Mucosa of stomach (tissue), 1 donor: ENCODE measurements around the gene ALK.
A peak's percentile ranks its signal among the peaks of the same experiment; 100 is the strongest.

ENCODE experiments used
- H3K27me3 ChIP-seq: one replicate; pipeline ENCODE4 v1.7.0; 2013; ENCODE audit warnings: mild to moderate bottlenecking, low read length; ENCODE audit not compliant: control insufficient read depth, insufficient read depth
- H3K36me3 ChIP-seq: one replicate; pipeline ENCODE4 v1.7.0; 2013; ENCODE audit warnings: low read length; ENCODE audit not compliant: control insufficient read depth, insufficient read depth
- H3K4me1 ChIP-seq: one replicate; pipeline ENCODE4 v1.7.0; 2013; ENCODE audit warnings: mild to moderate bottlenecking, low read length; ENCODE audit not compliant: control insufficient read depth, insufficient read depth
- H3K4me3 ChIP-seq: one replicate; pipeline ENCODE4 v1.7.0; 2013; ENCODE audit warnings: low read length
- H3K9ac ChIP-seq: one replicate; pipeline ENCODE4 v1.7.0; 2013; ENCODE audit warnings: mild to moderate bottlenecking, low read length, moderate library complexity
- H3K9me3 ChIP-seq: one replicate; pipeline ENCODE4 v1.7.0; 2013; ENCODE audit warnings: mild to moderate bottlenecking, low read length, moderate library complexity; ENCODE audit not compliant: control insufficient read depth
- donor health status: Pancreatic carcinoma.

ALK gene

DNA sequence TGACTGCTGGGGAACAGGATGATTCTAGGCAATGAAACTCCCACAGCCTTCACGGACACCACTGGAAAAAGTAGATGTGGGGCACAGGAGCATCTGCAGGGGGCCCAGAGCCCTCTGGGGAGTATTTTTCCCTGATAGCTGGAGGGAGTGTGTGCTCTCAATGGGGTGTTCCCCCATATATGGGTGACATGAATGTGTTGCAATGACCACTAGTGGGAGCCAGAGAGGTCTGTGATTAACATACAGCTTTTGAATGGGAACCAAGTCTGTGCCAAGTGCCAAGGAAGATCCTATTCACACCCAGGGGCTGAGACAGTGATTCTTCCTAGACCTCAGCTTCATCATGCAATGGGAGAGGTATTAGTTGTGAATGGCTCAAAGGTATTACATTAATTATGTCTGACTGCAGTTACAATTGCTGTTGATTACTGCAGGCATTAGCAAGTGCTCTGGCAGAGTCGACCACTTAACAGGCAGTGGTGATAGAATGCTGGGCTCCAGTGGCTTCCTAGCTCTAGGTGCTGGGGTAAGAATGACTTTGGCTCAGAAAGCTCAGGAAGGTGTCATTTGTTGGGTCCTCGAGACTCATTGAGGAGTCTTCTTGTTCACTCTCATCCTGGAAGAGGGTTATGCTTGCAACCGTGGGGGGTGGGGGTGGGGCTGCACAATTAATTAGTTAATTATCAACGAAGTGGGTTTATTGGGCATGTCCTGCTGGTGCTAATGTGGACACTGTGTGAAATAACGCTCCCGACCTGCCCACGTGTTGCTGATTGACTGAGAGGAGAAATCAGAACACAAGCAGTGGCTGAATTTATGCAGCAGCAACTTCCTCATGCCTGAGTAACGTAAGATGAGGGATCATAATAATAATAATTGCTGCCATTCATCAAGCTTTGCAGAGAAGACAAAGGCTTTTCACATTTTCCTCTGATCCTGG lies 612.0 kb downstream of the ALK start:
- Histone ChIP-seq H3K4me3 (peak overlapping the region; percentile 6), H3K9ac (no peak overlapping the region), H3K9me3 (no peaks in the 10 kb centered on the region), H3K4me1 (peaks cover 15% of the 10 kb centered on the region), H3K27me3 (no peaks in the 10 kb centered on the region), H3K36me3 (no peaks in the 10 kb centered on the region)

DNA sequence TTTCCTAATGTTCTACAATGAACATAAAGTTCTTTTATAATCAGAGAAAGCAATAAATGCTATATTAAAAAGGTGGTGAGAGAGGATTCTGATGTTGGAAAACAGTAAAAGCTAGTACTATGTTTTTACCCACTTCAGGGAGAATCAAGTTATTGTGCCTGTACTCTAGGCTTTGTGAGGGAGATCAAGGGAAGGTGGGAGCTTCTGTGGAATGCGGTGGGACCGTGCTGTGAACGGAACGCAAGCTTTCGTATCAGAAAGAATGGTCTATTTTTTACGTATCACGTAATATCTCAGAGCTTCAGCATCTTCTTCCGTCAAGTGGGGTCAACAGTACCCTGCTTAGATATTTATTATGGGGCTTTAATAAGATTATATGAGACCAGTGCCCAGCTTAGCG lies 613.0 kb downstream of the ALK start:
- Histone ChIP-seq H3K36me3 (no peaks in the 10 kb centered on the region), H3K27me3 (no peaks in the 10 kb centered on the region), H3K4me3 (no peak overlapping the region), H3K4me1 (peaks cover 15% of the 10 kb centered on the region), H3K9ac (no peak overlapping the region), H3K9me3 (no peaks in the 10 kb centered on the region)

GRCh38 chr2:29307519-29307918 lies 613.9 kb downstream of the ALK start:
- Histone ChIP-seq H3K27me3 (no peaks in the 10 kb centered on the region), H3K9me3 (no peaks in the 10 kb centered on the region), H3K4me3 (no peak overlapping the region), H3K9ac (no peak overlapping the region), H3K36me3 (no peaks in the 10 kb centered on the region), H3K4me1 (peaks cover 15% of the 10 kb centered on the region)

DNA sequence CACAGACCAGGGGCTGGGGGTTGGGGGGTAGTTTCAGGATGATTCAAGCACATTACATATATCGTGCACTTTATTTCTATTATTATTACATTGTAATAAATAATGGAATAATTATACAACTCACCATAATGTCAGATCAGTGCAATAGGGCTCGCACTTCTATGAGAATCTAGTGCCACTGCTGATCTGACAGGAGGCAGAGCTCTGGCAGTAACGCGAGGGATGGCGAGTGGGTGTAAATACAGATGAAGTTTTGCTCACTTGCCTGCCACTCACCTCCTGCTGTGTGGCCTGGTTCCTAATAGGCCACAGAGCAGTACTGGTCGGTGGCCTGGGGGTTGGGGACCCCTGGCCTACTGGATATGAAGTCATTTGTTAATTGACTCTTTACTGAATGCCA lies 615.6 kb downstream of the ALK start:
- Histone ChIP-seq H3K36me3 (no peaks in the 10 kb centered on the region), H3K9ac (no peak overlapping the region), H3K9me3 (no peaks in the 10 kb centered on the region), H3K4me3 (no peak overlapping the region), H3K4me1 (peaks cover 15% of the 10 kb centered on the region), H3K27me3 (peaks cover 4% of the 10 kb centered on the region)

DNA sequence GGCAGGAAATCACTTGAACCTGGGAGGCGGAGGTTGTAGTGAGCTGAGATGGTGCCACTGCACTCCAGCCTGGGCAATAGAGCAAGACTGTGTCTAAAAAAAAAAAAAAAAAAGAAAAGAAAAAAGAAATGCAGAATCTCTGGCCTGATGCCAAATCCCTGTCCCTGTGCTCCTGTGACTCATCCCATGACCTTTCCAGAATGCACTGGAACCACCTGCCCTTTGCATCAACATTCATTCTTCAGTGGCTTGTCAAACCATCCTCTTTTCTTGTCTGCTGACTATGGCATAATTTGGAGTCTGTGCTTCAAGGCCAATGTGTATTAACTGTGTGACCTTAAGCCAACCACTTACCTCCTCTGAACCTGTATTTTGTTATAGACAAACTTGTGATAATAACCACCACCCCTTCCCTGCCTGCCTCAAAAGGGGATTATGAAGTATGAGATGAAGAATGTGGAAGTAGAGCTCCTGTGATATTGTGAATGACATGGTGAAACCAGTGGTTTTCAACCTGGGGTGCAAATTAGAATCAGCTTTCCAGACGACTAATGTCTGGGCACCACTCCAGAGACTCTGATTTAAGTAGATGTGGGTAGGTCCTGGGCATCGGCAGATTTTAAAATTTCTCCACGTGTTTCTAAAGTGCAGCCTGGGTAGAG lies 616.9 kb downstream of the ALK start:
- peaks cover 4% of the 10 kb centered on the region for H3K27me3 ChIP-seq
- H3K4me3 ChIP-seq: no peak overlapping the region
- H3K36me3 ChIP-seq: no peaks in the 10 kb centered on the region
- H3K9ac ChIP-seq: no peak overlapping the region
- H3K4me1 ChIP-seq: peaks cover 7% of the 10 kb centered on the region
- H3K9me3 ChIP-seq: no peaks in the 10 kb centered on the region

- Histone ChIP-seq H3K9me3 (no peaks in the 10 kb centered on the region), H3K36me3 (no peaks in the 10 kb centered on the region), H3K4me1 (no peaks in the 10 kb centered on the region), H3K4me3 (no peak overlapping the region), H3K27me3 (peaks cover 2% of the 10 kb centered on the region), H3K9ac (no peak overlapping the region)
Observed at GRCh38 chr2:29296585-29296984, 624.8 kb downstream of the ALK start.

DNA sequence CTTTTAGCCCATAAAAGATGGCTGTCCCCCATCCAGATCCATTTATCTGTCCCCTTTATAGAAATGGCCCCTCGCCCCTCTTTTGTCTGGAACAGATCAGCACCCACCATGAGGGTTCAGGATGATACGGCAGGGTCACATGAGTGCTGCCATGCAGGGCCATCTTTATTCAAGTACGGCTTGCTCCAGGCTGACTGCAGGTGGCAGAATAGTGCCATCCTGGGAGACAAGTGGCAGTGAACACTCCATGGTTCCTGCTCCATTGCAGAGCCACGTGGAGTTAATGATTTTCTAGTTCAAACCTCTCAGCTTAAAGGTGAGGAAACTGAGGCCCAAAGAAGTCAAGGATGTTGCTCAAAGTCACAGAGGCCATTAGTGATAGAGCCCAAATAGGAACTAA lies 625.5 kb downstream of the ALK start:
- Histone ChIP-seq H3K36me3 (no peaks in the 10 kb centered on the region), H3K4me3 (no peak overlapping the region), H3K9me3 (no peaks in the 10 kb centered on the region), H3K27me3 (no peaks in the 10 kb centered on the region), H3K9ac (no peak overlapping the region), H3K4me1 (no peaks in the 10 kb centered on the region)

GRCh38 chr2:29293830-29294438 lies 627.5 kb downstream of the ALK start:
- Histone ChIP-seq H3K27me3 (no peaks in the 10 kb centered on the region), H3K9me3 (no peaks in the 10 kb centered on the region), H3K36me3 (no peaks in the 10 kb centered on the region), H3K4me3 (no peak overlapping the region), H3K9ac (no peak overlapping the region), H3K4me1 (no peaks in the 10 kb centered on the region)

GRCh38 chr2:29290293-29291047 lies 630.9 kb downstream of the ALK start:
- Histone ChIP-seq H3K9me3 (no peaks in the 10 kb centered on the region), H3K27me3 (no peaks in the 10 kb centered on the region), H3K9ac (no peak overlapping the region), H3K36me3 (no peaks in the 10 kb centered on the region), H3K4me3 (no peak overlapping the region), H3K4me1 (no peaks in the 10 kb centered on the region)

- no peak overlapping the region for H3K4me3 ChIP-seq
- no peak overlapping the region for H3K9ac ChIP-seq
- H3K27me3 ChIP-seq: peaks cover 7% of the 10 kb centered on the region
Observed at GRCh38 chr2:29284671-29285070, 636.7 kb downstream of the ALK start.

GRCh38 chr2:29281916-29282247 lies 639.5 kb downstream of the ALK start:
- H3K27me3 ChIP-seq: peaks cover 7% of the 10 kb centered on the region
- no peaks in the 10 kb centered on the region for H3K36me3 ChIP-seq
- H3K4me1 ChIP-seq: peaks cover 4% of the 10 kb centered on the region
- H3K9me3 ChIP-seq: no peaks in the 10 kb centered on the region
- no peak overlapping the region for H3K9ac ChIP-seq
- no peak overlapping the region for H3K4me3 ChIP-seq

More at GRCh38 chr2:29284671-29285070, 636.7 kb downstream of the ALK start:
- H3K36me3 ChIP-seq: no peaks in the 10 kb centered on the region
- no peaks in the 10 kb centered on the region for H3K9me3 ChIP-seq
- H3K4me1 ChIP-seq: peaks cover 4% of the 10 kb centered on the region
